Measurements from ENCODE around the gene USP10.
A peak's percentile ranks its signal among the peaks of the same experiment; 100 is the strongest.

USP10 gene

DNA sequence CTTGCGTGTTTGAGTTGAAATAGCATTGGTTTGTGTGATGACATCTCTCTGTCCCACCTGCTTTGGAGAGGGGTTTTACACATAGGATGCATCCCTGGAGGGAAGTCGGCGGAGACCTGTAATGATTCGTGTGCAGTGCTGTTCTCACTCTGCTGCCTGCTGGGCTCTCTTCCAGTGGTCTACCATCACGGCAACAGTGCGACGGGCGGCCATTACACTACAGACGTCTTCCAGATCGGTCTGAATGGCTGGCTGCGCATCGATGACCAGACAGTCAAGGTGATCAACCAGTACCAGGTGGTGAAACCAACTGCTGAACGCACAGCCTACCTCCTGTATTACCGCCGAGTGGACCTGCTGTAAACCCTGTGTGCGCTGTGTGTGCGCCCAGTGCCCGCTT, 78.9 kb downstream of the USP10 start:
- no peak for DNase-seq

DNA sequence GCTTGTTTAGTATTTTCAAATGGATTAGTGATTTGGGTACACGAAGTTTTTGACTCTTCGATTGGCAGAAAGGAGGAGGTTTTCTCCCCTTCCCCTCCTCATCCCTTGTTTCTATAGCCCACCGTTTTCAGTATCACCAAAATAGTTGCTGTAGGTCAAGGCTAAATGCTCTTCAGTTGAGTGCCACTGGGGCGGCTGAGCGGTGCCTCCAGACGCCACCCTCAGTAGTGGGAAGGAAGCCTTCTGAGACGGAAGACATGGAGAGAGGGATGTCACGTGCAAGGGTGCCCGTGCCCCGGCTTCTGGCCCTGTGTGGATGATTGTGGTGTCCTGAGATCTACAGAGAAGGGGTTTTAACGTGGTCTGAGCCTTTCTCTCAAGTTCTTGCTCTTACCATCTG, 80.3 kb downstream of the USP10 start:
- no peak for DNase-seq

DNA sequence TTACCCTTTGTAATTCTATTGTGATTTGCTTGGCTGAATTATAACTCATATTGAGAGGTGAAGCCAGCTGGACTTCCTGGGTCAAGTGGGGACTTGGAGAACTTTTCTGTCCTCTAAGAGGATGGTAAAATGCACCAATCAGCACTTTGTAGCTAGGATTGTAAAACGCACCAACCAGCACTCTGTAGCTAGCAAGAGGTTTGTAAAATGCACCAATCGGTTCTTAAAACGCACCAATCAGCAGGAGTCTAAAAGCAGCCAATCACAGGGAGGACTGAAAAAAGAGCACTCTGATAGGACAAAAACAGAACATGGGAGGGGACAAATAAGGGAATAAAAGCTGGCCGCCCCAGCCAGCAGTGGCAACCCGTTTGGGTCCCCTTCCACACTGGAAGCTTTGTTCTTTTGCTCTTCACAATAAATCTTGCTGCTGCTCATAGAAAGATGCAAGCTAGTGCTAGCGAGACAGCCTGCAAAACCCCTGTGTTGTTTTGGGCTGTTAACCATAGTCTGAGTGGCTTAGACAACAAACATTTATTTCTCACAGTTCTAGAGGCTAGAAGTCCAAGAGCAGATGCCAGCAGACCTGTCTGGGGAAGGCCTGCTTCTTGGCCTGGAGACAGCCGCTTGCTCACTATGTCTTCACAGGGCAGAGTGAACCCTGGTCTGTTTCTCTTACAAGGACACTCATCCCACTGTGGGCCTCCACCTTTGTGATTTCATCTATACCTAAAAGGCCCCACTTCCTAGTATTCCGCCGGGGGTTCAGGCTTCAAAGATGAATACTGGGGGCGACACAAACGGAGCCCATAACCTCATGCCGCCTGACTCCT, 81.0 kb downstream of the USP10 start:
- DNase-seq = no peak

DNA sequence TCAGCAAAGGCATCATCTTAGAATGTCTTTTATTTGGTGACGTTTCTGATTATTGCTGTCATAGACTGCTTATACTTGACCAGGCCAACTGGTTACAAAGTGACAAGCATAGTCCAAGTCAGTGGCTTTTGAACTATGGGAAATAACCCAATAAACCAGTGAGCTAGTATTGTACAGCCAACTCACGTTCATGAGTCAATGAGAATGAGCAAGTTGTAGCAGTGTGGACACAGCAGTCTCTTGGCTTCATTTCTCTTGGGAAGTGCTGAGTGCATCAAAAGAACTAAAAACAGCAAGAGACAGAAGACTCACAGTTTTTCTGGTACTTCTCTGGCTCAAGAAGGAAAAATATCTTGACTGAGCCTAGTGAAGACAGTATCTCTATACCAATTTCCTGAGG, 83.0 kb downstream of the USP10 start:
- DNase-seq = no peak

DNA sequence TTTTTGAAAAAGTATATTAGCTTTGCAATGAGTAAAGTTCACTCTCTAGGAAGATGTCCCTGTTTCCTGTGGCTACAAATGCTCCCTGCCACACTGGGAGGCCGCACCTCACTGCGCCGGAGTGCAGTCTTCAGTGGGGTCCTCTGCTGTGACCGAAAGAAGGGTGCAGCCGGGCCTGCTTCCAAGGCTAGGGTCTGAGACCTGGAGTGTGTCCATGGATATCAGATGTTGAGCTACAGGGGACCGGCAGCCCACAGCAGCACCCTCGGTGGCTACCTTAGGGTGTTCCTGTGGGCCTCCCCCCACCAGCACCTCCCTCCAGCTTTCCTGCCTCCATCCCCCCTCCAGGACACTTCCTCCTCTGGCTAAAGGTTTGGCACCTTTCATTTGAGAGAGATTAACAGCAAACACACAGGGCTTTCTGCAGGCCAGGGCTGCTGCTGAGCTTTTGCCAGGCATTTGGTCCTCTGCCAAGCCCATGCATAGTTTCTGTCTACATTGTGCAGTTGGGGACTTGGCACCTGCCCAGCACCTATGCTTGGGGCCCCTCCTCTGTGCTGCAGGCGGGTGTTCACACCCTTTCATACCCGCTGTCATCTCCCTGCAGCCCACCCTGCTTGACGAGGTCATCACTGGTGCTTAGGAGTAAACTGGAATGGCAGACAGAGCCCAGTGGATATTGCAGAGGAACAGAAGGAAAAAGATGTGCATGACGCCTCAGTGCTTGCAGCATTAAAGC, 86.2 kb downstream of the USP10 start:
- DNase-seq = no peak

DNA sequence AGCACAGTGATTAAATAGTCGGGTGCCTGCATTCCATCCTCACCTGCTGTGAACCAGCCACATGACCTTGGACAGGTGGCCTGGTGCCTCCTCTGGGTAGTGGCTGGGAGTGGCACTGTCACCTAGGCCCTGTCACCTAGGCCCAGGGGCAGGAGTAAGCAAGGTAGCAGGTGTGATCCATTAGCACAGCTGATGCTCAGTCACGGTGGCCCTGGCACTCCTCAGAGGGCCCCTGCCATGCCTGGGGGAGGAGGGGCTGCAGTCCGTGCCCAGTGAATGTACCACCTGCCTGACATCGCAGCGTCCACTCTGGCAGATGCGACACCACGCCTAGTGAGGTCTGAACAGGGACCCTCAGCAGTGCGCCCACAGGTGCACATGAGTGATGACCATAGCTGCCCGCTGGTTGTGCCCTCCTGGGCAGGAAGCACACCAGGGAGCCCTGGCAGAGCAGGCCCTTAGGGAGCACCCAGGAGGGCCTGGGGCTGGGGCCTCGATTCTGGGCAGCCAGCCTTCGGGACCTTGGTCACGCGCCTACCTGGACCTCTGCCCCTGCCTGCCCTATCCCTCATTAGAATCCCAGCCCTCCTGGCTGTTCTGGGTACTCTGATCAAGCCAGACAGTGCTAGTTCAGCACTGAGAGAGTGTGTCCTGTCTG, 86.9 kb downstream of the USP10 start:
- DNase-seq = no peak

DNA sequence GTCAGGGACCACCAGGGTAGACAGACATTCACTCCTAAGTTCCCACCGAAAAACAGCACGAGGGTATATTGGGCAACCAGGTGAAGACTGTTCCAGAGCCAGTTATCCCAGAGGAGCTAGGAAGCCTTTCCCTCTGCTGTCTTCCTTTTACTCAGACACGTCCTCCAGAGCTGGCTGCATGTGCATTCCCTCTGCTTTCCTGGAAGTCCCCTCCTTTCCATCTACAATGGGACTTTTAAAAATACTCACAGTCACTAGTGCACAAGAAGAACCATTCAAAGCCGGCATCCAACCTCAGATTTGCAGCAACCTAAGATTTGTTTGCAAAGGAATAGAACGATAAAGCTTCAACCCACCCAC, 87.4 kb downstream of the USP10 start:
- DNase-seq = no peak

DNA sequence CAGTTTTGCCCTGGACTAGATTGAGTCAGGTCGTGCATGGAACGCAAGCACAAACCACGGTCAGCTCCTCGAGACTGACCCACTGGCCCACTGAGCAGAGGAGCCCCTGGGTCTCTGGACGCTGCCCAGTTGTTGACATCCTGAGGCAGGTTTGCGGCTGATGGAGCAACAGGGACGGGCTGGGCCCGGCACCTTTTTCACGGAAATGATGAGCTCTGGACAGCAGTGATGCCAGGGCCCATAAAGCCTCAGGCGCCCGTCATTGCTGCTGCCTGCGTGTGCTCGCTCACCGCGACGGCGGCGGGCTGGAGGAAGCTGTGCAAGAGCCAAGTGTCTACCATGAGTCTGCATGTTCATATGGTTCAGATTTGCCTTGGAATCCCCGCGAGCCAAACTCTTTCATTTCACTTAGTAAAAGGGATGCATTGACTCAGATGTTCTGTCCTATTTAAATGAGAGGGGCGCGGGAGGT, 89.2 kb downstream of the USP10 start:
- no peak for DNase-seq

DNA sequence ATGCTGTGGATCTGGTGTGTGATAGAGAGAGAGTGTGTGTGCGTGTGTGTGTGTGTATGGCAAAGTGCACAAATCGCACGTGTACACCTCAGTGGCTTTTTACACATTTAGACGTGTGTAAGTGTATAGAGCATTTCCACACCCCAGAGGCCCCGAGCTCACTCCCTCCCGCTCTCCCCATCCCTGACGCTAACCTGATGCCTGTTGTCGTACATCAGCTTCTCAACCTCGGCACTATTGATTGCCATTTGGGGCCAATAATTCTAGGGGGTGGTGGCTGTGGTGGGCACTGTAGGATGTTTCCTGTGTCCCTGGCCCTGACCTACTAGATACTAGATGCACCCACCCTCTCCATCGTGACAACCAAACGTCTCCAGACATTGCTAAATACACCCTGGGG, 89.6 kb downstream of the USP10 start:
- no peak for DNase-seq

DNA sequence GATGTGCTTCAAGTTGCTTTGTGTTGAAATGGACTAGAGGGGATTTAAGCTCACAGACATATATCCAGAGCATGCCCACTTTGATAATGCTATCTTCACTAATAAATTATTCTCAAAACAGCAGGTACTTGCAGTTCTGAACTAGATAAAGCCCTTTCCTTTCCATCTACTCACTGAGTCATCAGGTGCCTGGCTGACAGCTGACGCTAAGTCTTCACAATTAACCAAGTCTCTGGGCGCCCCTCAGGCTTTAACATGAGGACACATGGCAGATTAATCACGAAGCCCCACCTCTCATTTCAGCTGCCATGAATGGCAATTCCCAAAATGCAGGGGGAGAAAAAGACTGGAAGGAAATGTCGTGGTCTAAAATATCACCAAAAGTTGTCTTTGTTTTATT, 90.5 kb downstream of the USP10 start:
- no peak for DNase-seq

DNA sequence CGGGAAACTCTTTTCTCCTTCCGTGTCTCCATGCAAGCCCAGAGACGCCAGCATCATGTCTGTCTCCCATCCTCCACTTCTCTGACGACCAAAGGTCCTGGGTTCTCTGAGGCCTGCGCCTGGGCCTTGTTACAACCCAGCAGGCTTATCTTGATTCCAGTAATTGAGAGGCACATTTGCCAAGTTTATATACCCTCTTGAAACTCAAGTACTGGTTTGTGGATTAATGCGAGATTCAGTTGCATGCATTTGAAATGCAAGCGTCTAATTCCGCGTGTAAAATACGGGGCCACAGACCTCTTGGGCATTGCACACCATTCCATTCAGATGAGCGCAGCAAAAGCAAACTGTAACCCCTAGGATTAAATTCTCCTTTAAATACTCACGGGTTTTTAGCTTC, 91.3 kb downstream of the USP10 start:
- no peak for DNase-seq

DNA sequence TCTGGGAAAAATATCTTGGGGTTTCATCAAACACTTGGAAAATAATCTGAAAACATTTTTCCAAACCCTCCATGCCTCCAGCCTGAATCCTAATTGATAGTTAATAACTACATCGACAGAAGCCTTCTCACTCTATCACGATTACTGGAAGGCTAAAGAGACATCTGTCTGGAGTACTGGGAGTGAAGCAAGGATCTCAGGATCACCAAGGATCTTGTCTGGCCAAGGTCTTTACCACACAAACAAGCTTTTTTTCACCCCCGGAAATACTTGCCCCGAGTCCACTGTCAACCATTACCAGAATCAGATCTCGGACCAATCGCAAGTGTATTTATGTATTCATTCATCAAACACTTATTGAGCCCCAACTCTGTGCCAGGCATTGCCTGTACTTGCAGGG, 91.7 kb downstream of the USP10 start:
- no peak for DNase-seq

DNA sequence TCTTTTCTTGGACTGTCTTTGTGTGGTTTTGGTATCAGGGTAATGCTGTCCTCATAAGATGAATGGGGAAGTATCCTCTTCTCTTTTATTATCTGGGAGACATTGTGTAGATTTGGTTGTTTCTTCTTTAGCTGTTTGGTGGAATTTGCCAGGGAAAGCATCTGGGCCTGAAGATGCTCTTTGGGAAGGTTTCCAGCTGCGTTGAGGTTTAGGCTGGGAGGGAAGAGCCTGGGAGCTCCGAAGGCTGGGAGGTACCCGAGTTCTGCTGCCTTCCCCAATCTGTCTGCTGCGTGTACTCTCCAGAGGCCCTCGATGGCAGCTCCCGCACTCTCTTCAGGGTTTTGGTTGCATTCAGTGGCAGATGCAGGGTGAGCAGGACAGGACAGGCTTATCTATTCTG, 94.4 kb downstream of the USP10 start:
- no peak for DNase-seq

DNA sequence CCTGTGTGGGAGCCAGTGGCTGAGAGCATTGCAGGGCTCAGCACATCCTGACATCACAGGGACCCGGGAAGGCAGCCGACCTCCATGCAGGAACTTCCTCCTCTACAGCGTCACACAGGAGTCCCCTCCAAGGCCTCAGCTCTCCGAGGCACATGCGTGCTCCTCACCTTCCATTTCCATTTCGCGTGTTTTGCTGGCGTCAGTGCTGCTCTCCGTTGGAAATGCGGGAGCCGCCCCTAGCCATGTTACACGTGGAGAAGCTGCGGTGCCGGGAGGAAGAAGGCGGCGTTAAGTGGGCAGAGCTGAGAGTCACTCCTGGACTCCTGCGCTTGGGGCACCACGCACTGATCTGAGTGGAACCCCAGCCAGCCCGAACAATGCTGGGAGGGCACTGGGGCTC, 94.8 kb downstream of the USP10 start:
- no peak for DNase-seq

DNA sequence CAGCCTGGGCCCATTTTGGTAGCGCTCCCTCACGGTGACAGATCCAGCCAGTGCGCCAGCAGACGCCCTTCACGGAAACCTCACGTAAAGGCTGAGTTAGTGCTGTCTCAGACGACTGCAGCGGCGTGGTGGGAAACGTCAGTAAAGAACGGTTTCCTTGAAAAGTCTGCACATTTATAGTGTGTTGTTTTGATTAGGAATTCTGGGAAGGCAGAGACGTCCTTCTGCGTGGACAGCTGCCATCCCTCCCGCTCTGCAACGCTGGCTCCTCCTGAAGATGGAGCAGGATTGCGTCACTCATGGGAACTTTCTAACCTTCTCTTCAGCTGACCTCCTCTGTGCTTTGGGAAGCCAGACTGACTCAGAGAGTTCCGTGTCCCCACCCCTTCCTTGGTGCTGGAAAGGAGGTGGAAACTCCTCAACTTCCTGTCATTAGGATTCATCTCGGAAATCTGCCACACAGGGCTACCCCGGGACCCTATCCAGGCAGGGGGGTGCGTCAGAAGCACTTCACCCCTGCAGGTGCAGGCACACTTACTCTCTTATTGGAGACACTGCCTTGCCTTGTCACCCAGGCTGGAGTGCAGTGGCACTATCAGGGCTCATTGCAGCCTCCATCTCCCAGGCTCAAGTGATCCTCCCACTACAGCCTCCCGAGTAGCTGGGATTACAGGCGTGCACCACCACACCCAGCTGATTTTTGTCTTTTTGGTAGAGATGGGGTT, 95.7 kb downstream of the USP10 start:
- DNase-seq = no peak

DNA sequence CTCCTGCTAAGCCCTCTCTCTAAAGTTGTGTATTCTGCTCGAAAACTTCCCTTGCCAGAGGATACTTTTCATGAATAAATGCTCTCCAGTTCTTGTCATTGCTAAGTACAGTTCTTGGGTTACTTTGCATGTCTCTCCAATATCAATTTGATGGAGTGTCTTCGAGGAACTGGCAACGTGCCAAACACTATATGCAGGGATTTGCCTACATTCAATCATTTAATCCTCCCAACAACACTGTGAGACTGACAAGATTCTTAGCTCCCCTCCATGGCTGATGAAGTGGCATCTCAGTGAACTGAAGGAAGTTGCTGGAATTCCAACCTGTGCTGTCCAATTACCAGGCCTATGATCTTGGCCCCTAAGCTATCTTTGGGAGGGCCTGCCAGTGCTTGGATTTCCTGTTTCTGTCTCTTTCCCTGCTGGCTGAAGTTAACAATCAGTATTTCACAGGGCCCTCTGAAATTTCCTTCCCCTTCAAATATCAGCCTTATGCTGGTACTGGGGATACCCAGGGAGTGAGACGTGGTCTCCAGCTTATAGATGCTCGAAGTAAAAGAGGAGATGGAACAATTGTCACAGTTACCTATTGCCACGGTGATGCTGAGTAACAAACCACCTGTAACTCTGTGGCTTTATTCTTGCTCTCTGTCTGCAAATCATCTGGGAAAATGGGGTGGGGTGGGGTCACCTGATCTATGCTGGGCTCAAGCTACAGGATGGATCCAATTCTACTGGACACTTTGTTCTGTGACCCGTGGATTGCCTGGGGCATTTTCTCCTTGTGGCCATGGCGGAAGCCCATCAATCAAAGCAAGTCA, 100.6 kb downstream of the USP10 start:
- DNase-seq = no peak

DNA sequence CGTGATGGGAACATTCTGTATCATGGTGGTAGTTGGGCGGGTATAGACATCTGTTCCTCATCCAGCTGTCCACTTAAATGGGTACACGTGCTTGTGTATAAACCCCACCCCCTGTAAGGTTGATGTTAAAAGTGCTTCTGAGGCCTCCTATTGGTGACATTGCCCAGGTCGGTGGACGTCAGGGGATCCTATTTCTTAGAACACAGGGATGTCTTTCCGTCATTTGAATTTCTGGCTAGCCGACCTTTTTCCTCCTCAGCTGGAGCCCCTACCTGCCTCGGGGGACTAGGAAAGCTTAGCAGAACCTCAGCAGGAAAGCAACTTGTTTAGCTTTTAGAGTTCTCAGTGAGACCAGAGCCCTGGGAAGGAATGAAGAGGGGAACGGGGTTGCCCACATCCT, 103.3 kb downstream of the USP10 start:
- no peak for DNase-seq

DNA sequence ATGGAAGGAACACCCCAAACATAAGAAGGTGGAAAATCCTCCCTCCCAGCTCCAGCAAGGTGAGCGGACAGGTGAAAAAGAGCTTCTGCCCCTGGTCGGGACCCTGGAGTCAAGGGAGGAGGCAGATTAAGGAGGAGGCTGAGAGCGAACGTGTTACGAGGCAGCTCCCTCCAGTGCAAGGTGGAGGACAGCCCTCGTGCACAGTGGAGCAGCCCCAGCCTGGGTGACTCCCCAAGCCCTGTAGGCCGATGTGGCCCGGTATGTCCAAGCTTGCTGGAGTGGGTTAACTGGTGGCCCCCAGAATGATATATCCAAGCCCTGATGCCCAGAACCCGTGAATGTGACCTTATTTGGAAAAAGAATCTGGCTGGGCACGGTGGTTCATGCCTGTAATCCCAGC, 104.5 kb downstream of the USP10 start:
- no peak for DNase-seq

DNA sequence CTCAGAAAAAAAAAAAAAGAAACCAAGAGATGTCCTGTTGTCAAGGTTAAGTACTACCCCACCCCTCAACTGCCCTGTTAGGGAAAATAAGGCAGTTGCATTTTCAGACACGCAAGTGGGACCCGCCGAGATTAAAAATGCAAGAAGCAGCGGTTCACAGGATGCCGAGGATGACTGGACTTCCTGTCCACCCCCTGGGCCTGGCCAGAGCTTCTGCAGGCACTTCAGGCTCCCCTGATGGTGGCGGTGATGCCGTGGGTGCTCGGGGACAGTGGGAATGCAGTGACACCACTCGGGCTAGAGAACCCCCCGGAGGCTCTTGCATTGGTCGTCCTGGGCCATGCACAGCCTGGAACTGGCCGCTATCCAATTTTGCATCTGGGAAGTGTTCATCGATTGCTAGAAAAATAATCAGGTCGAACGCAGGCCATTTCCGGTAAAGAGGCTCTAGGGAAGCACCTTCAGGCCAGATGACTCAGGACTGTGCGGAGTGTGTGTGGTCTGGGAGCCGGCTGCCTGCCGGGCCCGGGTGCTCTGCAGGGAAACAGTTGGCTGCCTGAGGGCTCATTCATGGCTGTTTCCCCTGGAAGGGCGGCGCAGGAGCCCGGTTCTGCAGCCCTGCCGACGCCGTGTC, 106.6 kb downstream of the USP10 start:
- peak; percentile 13 for DNase-seq

DNA sequence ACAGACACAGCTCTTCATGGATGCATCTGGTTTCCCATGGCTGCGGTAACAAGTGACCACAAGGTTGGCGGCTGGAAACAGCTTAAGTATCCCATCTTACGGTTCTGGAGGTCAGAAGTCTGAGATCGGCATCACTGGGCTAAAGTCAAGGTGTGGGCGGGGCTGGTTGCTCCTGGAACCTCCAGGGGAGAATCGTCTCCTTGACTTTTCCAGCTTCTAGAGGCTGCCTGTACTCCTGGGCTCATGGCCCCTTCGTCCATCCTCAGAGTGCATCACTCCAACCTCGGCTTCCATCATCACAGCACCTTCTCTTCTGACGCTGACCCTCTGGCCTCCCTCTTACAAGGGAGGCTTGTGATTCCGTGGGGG, 107.1 kb downstream of the USP10 start:
- DNase-seq = no peak

DNA sequence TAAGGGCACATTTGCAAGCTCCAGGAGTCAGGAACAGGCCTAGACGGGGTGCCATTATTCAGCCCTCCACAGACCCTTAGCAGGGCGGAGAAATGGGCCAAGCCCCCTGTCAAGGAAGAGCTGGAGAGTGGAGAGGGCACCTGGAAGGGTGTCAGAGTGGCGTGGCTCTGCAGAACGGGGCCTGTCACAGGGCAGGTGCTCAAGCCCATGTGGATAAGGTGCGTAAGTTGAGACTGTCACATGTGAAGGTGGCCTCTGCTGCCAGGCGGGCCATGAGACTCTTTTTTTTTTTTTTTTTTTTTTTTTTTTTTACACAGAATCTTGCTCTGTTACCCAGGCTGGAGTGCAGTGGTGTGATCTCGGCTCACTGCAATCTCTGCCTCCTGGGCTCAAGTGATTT, 108.0 kb downstream of the USP10 start:
- DNase-seq = no peak

DNA sequence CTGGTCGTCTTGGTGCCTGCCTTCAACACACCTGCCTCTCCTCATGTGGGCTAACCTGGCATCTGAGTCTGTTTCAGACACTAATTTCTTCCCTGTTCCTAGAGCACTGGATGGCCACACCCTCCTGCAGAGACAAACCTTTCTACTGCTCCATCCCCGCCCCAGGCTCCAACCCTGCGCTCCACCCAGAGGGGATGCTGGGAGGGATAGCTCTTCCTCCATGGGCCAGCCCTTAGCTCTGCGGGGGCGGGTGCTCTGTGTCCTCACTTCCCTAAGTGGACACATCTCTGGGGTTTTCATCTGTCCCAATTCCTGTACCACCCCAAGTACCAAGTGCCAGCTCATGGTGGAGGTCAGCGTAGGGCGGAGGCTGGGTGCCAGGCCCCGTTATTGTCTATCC, 109.0 kb downstream of the USP10 start:
- DNase-seq = no peak

Data from GF-D8 (cell line).